ENCODE results near the gene FLT1.
A peak's percentile ranks its signal among the peaks of the same experiment; 100 is the strongest.

FLT1 gene

GRCh38 chr13:28375250-28375930 lies 119.5 kb downstream of the FLT1 start:
- TF ChIP-seq EZH2 (IDR thresholded peaks at IDR 0.05; ENCODE audit: borderline replicate concordance, low read depth, low read length, severe bottlenecking): no peak
- TF ChIP-seq, protein P1, sequence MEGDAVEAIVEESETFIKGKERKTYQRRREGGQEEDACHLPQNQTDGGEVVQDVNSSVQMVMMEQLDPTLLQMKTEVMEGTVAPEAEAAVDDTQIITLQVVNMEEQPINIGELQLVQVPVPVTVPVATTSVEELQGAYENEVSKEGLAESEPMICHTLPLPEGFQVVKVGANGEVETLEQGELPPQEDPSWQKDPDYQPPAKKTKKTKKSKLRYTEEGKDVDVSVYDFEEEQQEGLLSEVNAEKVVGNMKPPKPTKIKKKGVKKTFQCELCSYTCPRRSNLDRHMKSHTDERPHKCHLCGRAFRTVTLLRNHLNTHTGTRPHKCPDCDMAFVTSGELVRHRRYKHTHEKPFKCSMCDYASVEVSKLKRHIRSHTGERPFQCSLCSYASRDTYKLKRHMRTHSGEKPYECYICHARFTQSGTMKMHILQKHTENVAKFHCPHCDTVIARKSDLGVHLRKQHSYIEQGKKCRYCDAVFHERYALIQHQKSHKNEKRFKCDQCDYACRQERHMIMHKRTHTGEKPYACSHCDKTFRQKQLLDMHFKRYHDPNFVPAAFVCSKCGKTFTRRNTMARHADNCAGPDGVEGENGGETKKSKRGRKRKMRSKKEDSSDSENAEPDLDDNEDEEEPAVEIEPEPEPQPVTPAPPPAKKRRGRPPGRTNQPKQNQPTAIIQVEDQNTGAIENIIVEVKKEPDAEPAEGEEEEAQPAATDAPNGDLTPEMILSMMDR (IDR thresholded peaks at IDR 0.05; ENCODE audit: borderline replicate concordance, extremely low read depth, low read length, poor library complexity, severe bottlenecking): no peak
- ATAC-seq (ENCODE audit: insufficient read depth, low read depth): peak; percentile 39; the same call in 1 of the 3 replicates
- no peaks in the 10 kb centered on the region for H3K27me3 ChIP-seq (ENCODE audit: insufficient read depth, low read length, poor library complexity)

DNA sequence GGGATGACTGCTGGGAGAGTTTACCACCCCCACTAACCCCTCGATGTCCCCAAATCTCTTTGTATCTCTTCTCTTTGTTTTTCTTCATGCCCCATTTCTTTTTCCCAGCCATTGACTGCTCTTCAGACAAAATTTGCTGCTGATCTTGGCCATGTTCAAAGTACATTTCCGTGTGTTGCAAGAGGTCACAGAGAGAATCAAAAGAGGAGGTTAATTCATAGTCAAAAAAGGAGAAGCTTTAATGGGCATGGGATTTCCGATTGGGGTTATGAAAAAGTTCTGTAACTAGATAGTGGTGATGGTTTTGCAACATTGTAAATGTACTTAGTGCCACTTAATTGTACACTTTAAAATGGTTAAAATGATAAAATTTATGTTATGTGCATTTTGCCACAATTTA lies 121.1 kb downstream of the FLT1 start:
- TF ChIP-seq, protein P1 (IDR thresholded peaks at IDR 0.05; ENCODE audit: borderline replicate concordance, extremely low read depth, low read length, poor library complexity, severe bottlenecking): no peak
- TF ChIP-seq EZH2 (IDR thresholded peaks at IDR 0.05; ENCODE audit: borderline replicate concordance, low read depth, low read length, severe bottlenecking): no peak
- Histone ChIP-seq H3K36me3 (ENCODE audit: insufficient read depth, low read length) (no peaks in the 10 kb centered on the region), H3K4me2 (ENCODE audit: insufficient read depth, low read length) (no peak overlapping the region), H4K20me1 (ENCODE audit: insufficient read depth, low read length) (no peaks in the 10 kb centered on the region), H3K27me3 (ENCODE audit: insufficient read depth, low read length, poor library complexity) (no peaks in the 10 kb centered on the region), H3K9me3 (ENCODE audit: insufficient read depth, low read length, severe bottlenecking) (no peaks in the 10 kb centered on the region), H3K4me3 (ENCODE audit: low read depth in 1 of 2, low read length in 2 of 2) (no peak overlapping the region), H3K27ac (ENCODE audit: low read length) (no peak overlapping the region), H3K79me2 (ENCODE audit: insufficient read depth, low read length) (no peaks in the 10 kb centered on the region), H3K9ac (ENCODE audit: low read depth, low read length) (no peak overlapping the region), H3K4me1 (ENCODE audit: insufficient read depth, low read length) (no peaks in the 10 kb centered on the region), H2AFZ (ENCODE audit: low read depth, low read length) (no peak overlapping the region)
- no peak for ATAC-seq (ENCODE audit: insufficient read depth, low read depth)
- no peak for DNase-seq

More at GRCh38 chr13:28375250-28375930, 119.5 kb downstream of the FLT1 start:
- Histone ChIP-seq H3K9ac (ENCODE audit: low read depth, low read length) (no peak overlapping the region), H3K9me3 (ENCODE audit: insufficient read depth, low read length, severe bottlenecking) (no peaks in the 10 kb centered on the region), H3K27ac (ENCODE audit: low read length) (no peak overlapping the region), H3K4me1 (ENCODE audit: insufficient read depth, low read length) (no peaks in the 10 kb centered on the region), H3K4me3 (ENCODE audit: low read depth in 1 of 2, low read length in 2 of 2) (no peak overlapping the region), H4K20me1 (ENCODE audit: insufficient read depth, low read length) (no peaks in the 10 kb centered on the region), H3K79me2 (ENCODE audit: insufficient read depth, low read length) (no peaks in the 10 kb centered on the region), H2AFZ (ENCODE audit: low read depth, low read length) (no peak overlapping the region), H3K36me3 (ENCODE audit: insufficient read depth, low read length) (no peaks in the 10 kb centered on the region), H3K4me2 (ENCODE audit: insufficient read depth, low read length) (no peak overlapping the region)
- DNase-seq: no peak

DNA sequence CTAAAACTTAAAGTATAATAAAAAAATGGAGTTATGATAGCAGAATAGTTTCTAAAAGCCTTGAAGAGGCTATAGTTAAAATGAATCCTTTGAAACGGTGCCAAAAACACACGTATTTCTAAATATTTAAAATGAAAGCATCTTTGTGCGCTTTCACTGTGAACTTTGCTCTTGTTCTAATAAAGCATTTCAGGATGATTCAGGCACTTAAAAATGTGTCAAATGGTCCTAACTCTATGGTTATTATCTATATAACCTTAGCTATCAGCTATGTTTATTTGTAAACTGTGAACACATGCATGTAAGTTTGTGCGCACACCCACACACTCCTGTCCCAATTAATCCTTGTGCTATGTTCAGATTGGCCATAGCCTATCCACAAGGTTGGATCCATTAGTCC lies 124.5 kb downstream of the FLT1 start:
- Histone ChIP-seq H3K4me2 (ENCODE audit: insufficient read depth, low read length) (no peak overlapping the region), H4K20me1 (ENCODE audit: insufficient read depth, low read length) (no peaks in the 10 kb centered on the region), H3K4me3 (ENCODE audit: low read depth in 1 of 2, low read length in 2 of 2) (no peak overlapping the region), H3K79me2 (ENCODE audit: insufficient read depth, low read length) (no peaks in the 10 kb centered on the region), H2AFZ (ENCODE audit: low read depth, low read length) (no peak overlapping the region), H3K27ac (ENCODE audit: low read length) (no peak overlapping the region), H3K9me3 (ENCODE audit: insufficient read depth, low read length, severe bottlenecking) (no peaks in the 10 kb centered on the region), H3K27me3 (ENCODE audit: insufficient read depth, low read length, poor library complexity) (no peaks in the 10 kb centered on the region), H3K9ac (ENCODE audit: low read depth, low read length) (no peak overlapping the region), H3K36me3 (ENCODE audit: insufficient read depth, low read length) (no peaks in the 10 kb centered on the region), H3K4me1 (ENCODE audit: insufficient read depth, low read length) (no peaks in the 10 kb centered on the region)
- DNase-seq (no peak), ATAC-seq (ENCODE audit: insufficient read depth, low read depth) (no peak)
- TF ChIP-seq EZH2 (IDR thresholded peaks at IDR 0.05; ENCODE audit: borderline replicate concordance, low read depth, low read length, severe bottlenecking): no peak
- TF ChIP-seq, protein P1 (IDR thresholded peaks at IDR 0.05; ENCODE audit: borderline replicate concordance, extremely low read depth, low read length, poor library complexity, severe bottlenecking): no peak

All from DND-41 (cell line).